K562 (cell line): ENCODE results near the gene CARS2. TPM values are rescaled to one million over a fixed set of nuclear protein-coding genes. Genes with fewer than 3 reads are reported as not detected.

Experiments used
- ATAC-seq: fragments of 200-7000 bp; cut with Tn5 transposase; 3 replicates; pipeline ENCODE4 v1.9.1; 2020; ENCODE audit warnings: moderate library complexity
- BruUV-seq: library from RNA; stranded (reverse); fragments of 400-500 nt; replicated peaks from 2 replicates; lab custom pipeline; 2021; lab: Mats Ljungman, UMichigan
- CTCF ChIA-PET: fragments of 300-600 bp; formaldehyde crosslinking; extraction: SDS; loops from one replicate; lab custom pipeline; 2021; ENCODE audit warnings: low intra/inter-chr PET ratio; lab: Yijun Ruan, JAX
- POLR2A ChIA-PET: fragments of 300-600, 350-650 bp; sonication (Branson Sonifier 250); formaldehyde crosslinking; extraction: SDS; loops from one replicate; lab custom pipeline; 2021; ENCODE audit warnings: antibody characterized with exemption, inconsistent platforms; lab: Yijun Ruan, JAX
- DNase-seq, 4 experiments: peaks; one replicate each; pipeline versions ENCODE4 v3.0.0 to v3.0.0-alpha.2; 2011 to 2018; ENCODE audit warnings: low spot score in 3 of 4, mixed read lengths in 3 of 4; ENCODE audit errors: extremely low read depth in 1 of 4
- FAIRE-seq: peaks from 2 replicates; lab custom pipeline; 2011; peaks lifted over from hg19 to GRCh38; lab: Jason Lieb, UNC
- H2AFZ ChIP-seq: 2 replicates; pipeline ENCODE4 v1.6.0; 2011; ENCODE audit warnings: low read depth, low read length, control low read depth, inconsistent platforms
- H3K27ac ChIP-seq: fragments of 200-600 bp; 3 replicates; pipeline ENCODE4 v1.8.0; 2011; ENCODE audit warnings: low read depth, mild to moderate bottlenecking, control low read depth, inconsistent platforms, low read length, moderate library complexity, mixed read lengths; ENCODE audit errors: extremely low read depth
- H3K27me3 ChIP-seq, 2 experiments: fragments of 300-600 bp in 1 of 2; 2 replicates in 1 of 2; 3 replicates in 1 of 2; pipeline versions ENCODE4 v1.6.0 to v1.8.0; 2011; ENCODE audit warnings: inconsistent platforms in 2 of 2, low read length in 2 of 2, mild to moderate bottlenecking in 1 of 2, mixed read lengths in 1 of 2, moderate library complexity in 1 of 2; ENCODE audit not compliant: control insufficient read depth in 2 of 2, insufficient read depth in 2 of 2
- H3K36me3 ChIP-seq: fragments of 300-600 bp; 3 replicates; pipeline ENCODE4 v1.8.0; 2011; ENCODE audit warnings: mild to moderate bottlenecking, low read length, inconsistent platforms; ENCODE audit not compliant: control insufficient read depth, insufficient read depth
- H3K4me1 ChIP-seq, 2 experiments: fragments of 200-600 bp in 1 of 2; replicated peaks in 1 of 2; 2 replicates in 1 of 2; 3 replicates in 1 of 2; pipeline versions ENCODE4 v1.5.1 to v1.8.0; 2011; ENCODE audit warnings: inconsistent platforms in 2 of 2, low read length in 2 of 2, mild to moderate bottlenecking in 1 of 2, mixed read lengths in 1 of 2, moderate library complexity in 1 of 2; ENCODE audit not compliant: control insufficient read depth in 2 of 2, insufficient read depth in 2 of 2
- H3K4me2 ChIP-seq: 2 replicates; pipeline ENCODE4 v1.6.1; 2011; ENCODE audit warnings: low read length, control low read depth, inconsistent platforms, mixed read lengths; ENCODE audit not compliant: insufficient read depth
- H3K4me3 ChIP-seq: fragments of 200-600 bp; sonication (generic), shearing (Covaris generic); 2 replicates; pipeline ENCODE4 v1.5.1; 2016; ENCODE audit warnings: control low read depth, inconsistent platforms
- H3K79me2 ChIP-seq: fragments of 200-600 bp; 3 replicates; pipeline ENCODE4 v1.8.0; 2011; ENCODE audit warnings: low read length, inconsistent platforms; ENCODE audit not compliant: control insufficient read depth, insufficient read depth
- H3K9ac ChIP-seq, 2 experiments: 2 replicates each; pipeline versions ENCODE4 v1.6.0 to v1.6.1; 2011; ENCODE audit warnings: low read depth in 2 of 2, low read length in 2 of 2, control low read depth in 1 of 2, inconsistent platforms in 1 of 2, mild to moderate bottlenecking in 1 of 2, mixed read lengths in 1 of 2; ENCODE audit not compliant: insufficient read depth in 1 of 2
- H3K9me1 ChIP-seq: one replicate; pipeline ENCODE4 v1.6.0; 2011; ENCODE audit warnings: inconsistent platforms, mild to moderate bottlenecking, low read length, moderate library complexity; ENCODE audit not compliant: control insufficient read depth, insufficient read depth
- H3K9me3 ChIP-seq: replicated peaks from 2 replicates; pipeline ENCODE4 v1.5.1; 2011; ENCODE audit warnings: low read depth, low read length, inconsistent platforms; ENCODE audit not compliant: control insufficient read depth, insufficient read depth
- H4K20me1 ChIP-seq: replicated peaks from 2 replicates; pipeline ENCODE4 v1.6.1; 2011; ENCODE audit warnings: low read length, inconsistent platforms, mixed read lengths; ENCODE audit not compliant: control insufficient read depth, insufficient read depth
- MAFG ChIP-seq: fragments of 450-650 bp; conservative IDR thresholded peaks from 2 replicates; pipeline ENCODE4 v1.6.1; 2016; ENCODE audit warnings: missing genetic modification characterization, missing compliant biosample characterization
- NCOR1 ChIP-seq: fragments of 450-650 bp; IDR thresholded peaks from 2 replicates; pipeline ENCODE4 v1.6.1; 2016; ENCODE audit warnings: mild to moderate bottlenecking, moderate library complexity
- PCBP2 ChIP-seq: fragments of 200-400 bp; formaldehyde crosslinking; IDR thresholded peaks from 2 replicates; pipeline ENCODE4 v1.6.1; 2018; ENCODE audit warnings: low read length, low read depth, mild to moderate bottlenecking, moderate library complexity; ENCODE audit not compliant: poor library complexity, severe bottlenecking
- RAD21 ChIP-seq, 2 experiments: fragments of 250-450 bp in 1 of 2; fragments of 450-650 bp in 1 of 2; sonication (Bioruptor Pico) in 1 of 2; formaldehyde crosslinking in 1 of 2; IDR thresholded peaks in 1 of 2; conservative IDR thresholded peaks in 1 of 2; 2 replicates each; pipeline versions ENCODE4 v1.4.0 to v1.8.0; 2020 to 2022; ENCODE audit warnings: mild to moderate bottlenecking in 2 of 2, moderate library complexity in 1 of 2
- STAG1 ChIP-seq: sonication (generic); formaldehyde crosslinking; IDR thresholded peaks from 2 replicates; pipeline ENCODE4 v1.5.0; 2020; ENCODE audit warnings: missing genetic modification reagents, borderline replicate concordance
- ZNF121 ChIP-seq: sonication (generic); formaldehyde crosslinking; conservative IDR thresholded peaks from 2 replicates; pipeline ENCODE4 v1.8.0; 2022; ENCODE audit warnings: missing genetic modification reagents
- WGBS: fragments of 100-300 bp; shearing (Covaris generic); methylation state at CpG from one replicate; pipeline ENCODE4 v1.1.6; 2016; ENCODE audit warnings: low coverage, mixed read lengths; ENCODE audit not compliant: insufficient coverage; ENCODE audit errors: missing lambda C conversion rate; 5-methylcytosine and 5-hydroxymethylcytosine counted together
- in situ Hi-C: fragments of 300-500 bp; cut with MboI; formaldehyde crosslinking; loops from 4 replicates; pipeline ENCODE4 v1.15.0; 2018; ENCODE audit warnings: inconsistent platforms, mixed read lengths
- intact Hi-C: fragments of 100-400 bp; cut with micrococcal nuclease; formaldehyde crosslinking; loops from 2 replicates; pipeline ENCODE4 v1.14.2; 2022
- polyA plus RNA-seq, 8 experiments: library from polyadenylated mRNA; depleted of rRNA in 4 of 8; stranded (reverse) in 5 of 8; unstranded in 3 of 8; fragments of >200 nt; fragmentation: Nextera tagmentation in 2 of 8; fragmentation: Illumina TruSeq in 1 of 8; extraction: Ambion mirVana in 2 of 8; extraction: Trizol in 1 of 8; gene quantifications; 2 replicates each; pipeline versions ENCODE4 v1.2.1 to v1.2.3, GENCODE V29; 2011 to 2014; ENCODE audit warnings: inconsistent platforms in 1 of 8, missing spikeins in 1 of 8
- total RNA-seq, 7 experiments: library from RNA; depleted of rRNA in 6 of 7; stranded (reverse); fragments of >200 nt in 6 of 7; fragmentation: Illumina TruSeq in 2 of 7; extraction: Trizol in 2 of 7; gene quantifications; 2 replicates each; pipeline versions ENCODE4 v1.2.1 to v1.2.3, GENCODE V29; 2011 to 2021; ENCODE audit warnings: low replicate concordance in 1 of 7
- TF ChIP-seq, protein P1 (sequence below), 3 experiments: IDR thresholded peaks in 2 of 3; conservative IDR thresholded peaks in 1 of 3; 2 replicates each; pipeline ENCODE4 v1.5.1; 2011 to 2012; ENCODE audit warnings: low read length in 3 of 3, mild to moderate bottlenecking in 3 of 3, control low read depth in 2 of 3, improper control_type of control experiment in 1 of 3, inconsistent platforms in 1 of 3, low read depth in 1 of 3, mixed read lengths in 1 of 3, moderate library complexity in 1 of 3; ENCODE audit not compliant: insufficient read depth in 2 of 3

CARS2 gene
- total and polyA plus RNA-seq, 9 of the 15 experiments (the other 6 are each of a cell fraction or from before 2014, with no cell fraction given) = 1.7 to 37.4 (median 30.5) TPM

DNA sequence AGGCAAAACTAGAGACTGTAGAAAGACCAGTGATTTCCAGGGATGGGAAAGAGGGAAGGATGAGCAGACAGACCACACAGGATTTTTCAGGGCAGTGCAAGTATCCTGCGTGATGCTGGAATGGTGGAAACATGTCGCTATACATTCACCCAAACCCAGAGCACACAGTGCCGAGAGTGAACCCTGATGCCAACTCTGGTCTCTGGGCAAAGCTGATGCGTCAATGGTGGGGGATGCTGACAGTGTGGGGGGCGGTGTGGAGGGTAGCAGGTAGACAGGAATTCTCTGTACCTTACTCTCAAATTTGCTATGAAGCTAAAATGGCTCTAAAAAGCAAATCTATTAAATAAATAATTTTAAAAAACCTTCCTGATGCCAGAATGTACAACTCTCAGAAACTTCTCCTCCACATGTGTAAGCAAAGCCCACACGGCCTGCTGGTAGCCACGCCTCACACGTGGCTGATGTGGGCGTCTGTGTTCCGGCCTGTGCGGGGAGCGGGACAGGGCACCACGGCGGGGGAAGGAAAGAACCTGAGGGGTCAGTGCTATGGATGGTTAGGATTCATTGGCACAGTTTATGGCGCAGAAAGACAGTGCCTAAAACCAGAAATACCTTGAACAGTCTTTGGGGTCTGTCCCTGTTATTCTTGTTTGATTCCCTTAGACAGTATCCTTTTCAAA is 23.9 kb downstream of the CARS2 start (continued):
- TF ChIP-seq NCOR1 = no peak
- TF ChIP-seq PCBP2 = no peak
- TF ChIP-seq STAG1 (CRISPR knock-in tag) = no peak

DNA sequence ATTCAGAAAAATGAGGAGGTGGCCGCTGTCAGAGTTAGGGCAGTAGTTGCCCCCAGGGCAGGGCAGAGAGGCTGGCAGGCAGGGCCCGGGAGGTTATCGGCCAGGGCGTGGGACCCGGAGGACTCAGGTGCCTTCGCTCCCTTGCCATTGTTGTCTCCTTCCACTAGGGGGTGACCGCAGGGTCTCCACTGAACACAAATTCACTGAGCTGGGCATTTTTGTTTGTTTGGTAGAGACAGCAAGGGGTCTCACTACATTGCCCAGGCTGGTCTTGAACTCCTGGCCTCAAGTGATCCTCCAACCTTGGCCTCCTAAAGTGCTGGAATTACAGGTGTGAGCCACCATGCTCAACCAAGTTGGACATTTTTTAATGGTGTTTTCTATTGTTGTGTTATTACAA is 25.1 kb downstream of the CARS2 start:
- ChIA-PET CTCF (no interaction called here), POLR2A (interaction anchor here (0.6 to 1.7 kb wide), 2 partner anchors 34 to 89 kb away, joined by 3 to 5 read pairs; no protein-coding TSS in a partner anchor)
- peak; percentile 72 for FAIRE-seq
- Histone ChIP-seq H3K4me3 (no peak overlapping the region), H4K20me1 (no peaks in the 10 kb centered on the region), H3K79me2 (no peaks in the 10 kb centered on the region), H3K4me2 (no peak overlapping the region), H2AFZ (no peak overlapping the region), H3K9me1 (no peaks in the 10 kb centered on the region), H3K27me3 (no peaks in the 10 kb centered on the region), H3K27ac (no peak overlapping the region), H3K36me3 (peaks cover 60% of the 10 kb centered on the region; the same call in 2 of the 3 replicates), H3K9me3 (no peaks in the 10 kb centered on the region), H3K4me1 (no peaks in the 10 kb centered on the region; a peak in 1 of 5 replicates), H3K9ac (no peak overlapping the region)
- peak; percentile 30 to 43 (median 37) for DNase-seq
- in situ Hi-C loops (no loop called here), intact Hi-C loops (loop anchor here (5.0 kb wide), 1 partner anchor 136 kb away; no protein-coding TSS in a partner anchor)
- ATAC-seq = peak; percentile 82
- TF ChIP-seq ZNF121 (CRISPR knock-in tag) (peak; percentile 83), RAD21 (CRISPR knock-in tag; conservative IDR thresholded peaks at IDR 0.05 in 1 of 2, IDR thresholded peaks at IDR 0.05 in 1 of 2) (peak in 1 of 2 experiments; percentile 26; a peak in 1 of 4 replicates), MAFG (no peak)
- TF ChIP-seq, protein P1, sequence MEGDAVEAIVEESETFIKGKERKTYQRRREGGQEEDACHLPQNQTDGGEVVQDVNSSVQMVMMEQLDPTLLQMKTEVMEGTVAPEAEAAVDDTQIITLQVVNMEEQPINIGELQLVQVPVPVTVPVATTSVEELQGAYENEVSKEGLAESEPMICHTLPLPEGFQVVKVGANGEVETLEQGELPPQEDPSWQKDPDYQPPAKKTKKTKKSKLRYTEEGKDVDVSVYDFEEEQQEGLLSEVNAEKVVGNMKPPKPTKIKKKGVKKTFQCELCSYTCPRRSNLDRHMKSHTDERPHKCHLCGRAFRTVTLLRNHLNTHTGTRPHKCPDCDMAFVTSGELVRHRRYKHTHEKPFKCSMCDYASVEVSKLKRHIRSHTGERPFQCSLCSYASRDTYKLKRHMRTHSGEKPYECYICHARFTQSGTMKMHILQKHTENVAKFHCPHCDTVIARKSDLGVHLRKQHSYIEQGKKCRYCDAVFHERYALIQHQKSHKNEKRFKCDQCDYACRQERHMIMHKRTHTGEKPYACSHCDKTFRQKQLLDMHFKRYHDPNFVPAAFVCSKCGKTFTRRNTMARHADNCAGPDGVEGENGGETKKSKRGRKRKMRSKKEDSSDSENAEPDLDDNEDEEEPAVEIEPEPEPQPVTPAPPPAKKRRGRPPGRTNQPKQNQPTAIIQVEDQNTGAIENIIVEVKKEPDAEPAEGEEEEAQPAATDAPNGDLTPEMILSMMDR (IDR thresholded peaks at IDR 0.05 in 2 of 3, conservative IDR thresholded peaks at IDR 0.05 in 1 of 3; ENCODE audit: insufficient read depth in 2 of 3, low read depth in 1 of 3, low read length in 3 of 3) = peak; percentile 42 to 47 (median 42)
- BruUV-seq = no TSS peak
- WGBS = 94% methylated on average over 2 of the region's 7 CpGs
